Measurements from ENCODE around the gene CDH13.

Gene CDH13

GRCh38 chr16:83728492-83728891 is 1101.7 kb downstream of the CDH13 start:
- no peak for TF ChIP-seq SIN3A (IDR thresholded peaks at IDR 0.05; ENCODE audit: borderline replicate concordance, insufficient read depth, low read length)
- no peak for TF ChIP-seq FOXP2 (optimal IDR thresholded peaks at IDR 0.05; ENCODE audit: borderline replicate concordance, extremely low read depth, extremely low read length, insufficient read depth)
- TF ChIP-seq REST (IDR thresholded peaks at IDR 0.05; ENCODE audit: insufficient read depth in 1 of 2, low read depth in 2 of 2, low read length in 2 of 2): no peak
- no peak for TF ChIP-seq TAF1 (IDR thresholded peaks at IDR 0.05; ENCODE audit: borderline replicate concordance, insufficient read depth, low read length)
- no peak for TF ChIP-seq POLR2AphosphoS5 (IDR thresholded peaks at IDR 0.05; ENCODE audit: low read depth, low read length)

- no peak for TF ChIP-seq TAF1 (IDR thresholded peaks at IDR 0.05; ENCODE audit: borderline replicate concordance, insufficient read depth, low read length)
- no peak for TF ChIP-seq POLR2AphosphoS5 (IDR thresholded peaks at IDR 0.05; ENCODE audit: low read depth, low read length)
- TF ChIP-seq REST (IDR thresholded peaks at IDR 0.05; ENCODE audit: insufficient read depth in 1 of 2, low read depth in 2 of 2, low read length in 2 of 2): no peak
- TF ChIP-seq FOXP2 (optimal IDR thresholded peaks at IDR 0.05; ENCODE audit: borderline replicate concordance, extremely low read depth, extremely low read length, insufficient read depth): no peak
- no peak for TF ChIP-seq SIN3A (IDR thresholded peaks at IDR 0.05; ENCODE audit: borderline replicate concordance, insufficient read depth, low read length)
Observed at GRCh38 chr16:83730812-83731211, 1104.0 kb downstream of the CDH13 start.

- TF ChIP-seq FOXP2 (optimal IDR thresholded peaks at IDR 0.05; ENCODE audit: borderline replicate concordance, extremely low read depth, extremely low read length, insufficient read depth) (no peak), POLR2AphosphoS5 (IDR thresholded peaks at IDR 0.05; ENCODE audit: low read depth, low read length) (no peak), TAF1 (IDR thresholded peaks at IDR 0.05; ENCODE audit: borderline replicate concordance, insufficient read depth, low read length) (no peak), SIN3A (IDR thresholded peaks at IDR 0.05; ENCODE audit: borderline replicate concordance, insufficient read depth, low read length) (no peak), REST (IDR thresholded peaks at IDR 0.05; ENCODE audit: insufficient read depth in 1 of 2, low read depth in 2 of 2, low read length in 2 of 2) (no peak)
Observed at GRCh38 chr16:83732536-83732935, 1105.8 kb downstream of the CDH13 start.

GRCh38 chr16:83733301-83733700 is 1106.5 kb downstream of the CDH13 start:
- TF ChIP-seq TAF1 (IDR thresholded peaks at IDR 0.05; ENCODE audit: borderline replicate concordance, insufficient read depth, low read length): no peak
- no peak for TF ChIP-seq FOXP2 (optimal IDR thresholded peaks at IDR 0.05; ENCODE audit: borderline replicate concordance, extremely low read depth, extremely low read length, insufficient read depth)
- no peak for TF ChIP-seq SIN3A (IDR thresholded peaks at IDR 0.05; ENCODE audit: borderline replicate concordance, insufficient read depth, low read length)
- no peak for TF ChIP-seq POLR2AphosphoS5 (IDR thresholded peaks at IDR 0.05; ENCODE audit: low read depth, low read length)
- no peak for TF ChIP-seq REST (IDR thresholded peaks at IDR 0.05; ENCODE audit: insufficient read depth in 1 of 2, low read depth in 2 of 2, low read length in 2 of 2)

GRCh38 chr16:83734136-83734535 is 1107.4 kb downstream of the CDH13 start:
- no peak for TF ChIP-seq TAF1 (IDR thresholded peaks at IDR 0.05; ENCODE audit: borderline replicate concordance, insufficient read depth, low read length)
- no peak for TF ChIP-seq FOXP2 (optimal IDR thresholded peaks at IDR 0.05; ENCODE audit: borderline replicate concordance, extremely low read depth, extremely low read length, insufficient read depth)
- no peak for TF ChIP-seq REST (IDR thresholded peaks at IDR 0.05; ENCODE audit: insufficient read depth in 1 of 2, low read depth in 2 of 2, low read length in 2 of 2)
- TF ChIP-seq POLR2AphosphoS5 (IDR thresholded peaks at IDR 0.05; ENCODE audit: low read depth, low read length): no peak
- no peak for TF ChIP-seq SIN3A (IDR thresholded peaks at IDR 0.05; ENCODE audit: borderline replicate concordance, insufficient read depth, low read length)
